ENCODE measurements around the gene GRID2. TPM values are rescaled to one million over a fixed set of nuclear protein-coding genes. Genes with fewer than 3 reads are reported as not detected.

GRID2 gene
- total and polyA plus RNA-seq, 8 donors, result 6.4 TPM; not detected in 7

- Histone ChIP-seq H3K9me3 (no peaks in the 10 kb centered on the region), H3K36me3 (no peaks in the 10 kb centered on the region), H3K4me1 (no peaks in the 10 kb centered on the region), H3K27ac (no peak overlapping the region), H3K27me3 (no peaks in the 10 kb centered on the region), H3K4me3 (no peak overlapping the region)
- no peak for DNase-seq
- TF ChIP-seq POLR2A (IDR thresholded peaks at IDR 0.05) (no peak), CTCF (IDR thresholded peaks at IDR 0.05) (no peak), POLR2AphosphoS5 (IDR thresholded peaks at IDR 0.05) (no peak), EP300 (IDR thresholded peaks at IDR 0.05) (no peak)
- intact Hi-C loops (cut with DNase I; ENCODE audit: low total_unique reads), result no loop called here
- 90 to 98% (median 93%) methylated on average over 1 of the region's 1 CpG for WGBS, 5 donors
Measured at GRCh38 chr4:92872604-92873003, 568.8 kb downstream of the GRID2 start.

GRCh38 chr4:92885632-92886031, 581.9 kb downstream of the GRID2 start:
- DNase-seq, result no peak
- intact Hi-C loops (cut with DNase I; ENCODE audit: low total_unique reads), result no loop called here
- Histone ChIP-seq H3K27ac (no peak overlapping the region), H3K36me3 (no peaks in the 10 kb centered on the region), H3K4me1 (no peaks in the 10 kb centered on the region), H3K9me3 (peaks cover 0 to 5% (median 0%) of the 10 kb centered on the region in 4 donors), H3K4me3 (no peak overlapping the region), H3K27me3 (no peaks in the 10 kb centered on the region)
- TF ChIP-seq CTCF (IDR thresholded peaks at IDR 0.05), result no peak
- no peak for TF ChIP-seq POLR2A (IDR thresholded peaks at IDR 0.05)
- no peak for TF ChIP-seq POLR2AphosphoS5 (IDR thresholded peaks at IDR 0.05)
- WGBS, 5 donors, result 8 to 28% (median 13%) methylated on average over 1 of the region's 1 CpG

- peaks cover 0 to 4% (median 0%) of the 10 kb centered on the region in 4 donors for H3K9me3 ChIP-seq
- 77 to 92% (median 85%) methylated on average over 2 of the region's 2 CpGs for WGBS, 5 donors
- H3K4me3 ChIP-seq, result no peak overlapping the region
- intact Hi-C loops (cut with DNase I; ENCODE audit: low total_unique reads), result no loop called here
- H3K4me1 ChIP-seq, result no peaks in the 10 kb centered on the region
- H3K36me3 ChIP-seq, result no peaks in the 10 kb centered on the region
- TF ChIP-seq POLR2AphosphoS5 (IDR thresholded peaks at IDR 0.05) (no peak), EP300 (IDR thresholded peaks at IDR 0.05) (no peak), CTCF (IDR thresholded peaks at IDR 0.05) (no peak), POLR2A (IDR thresholded peaks at IDR 0.05) (no peak)
- H3K27ac ChIP-seq, result no peak overlapping the region
- DNase-seq, result no peak
- no peaks in the 10 kb centered on the region for H3K27me3 ChIP-seq
Measured at GRCh38 chr4:92952426-92952825, 648.7 kb downstream of the GRID2 start.

GRCh38 chr4:92952897-92953296, 649.1 kb downstream of the GRID2 start:
- 74 to 82% (median 81%) methylated on average over 3 of the region's 3 CpGs for WGBS, 5 donors
- intact Hi-C loops (cut with DNase I; ENCODE audit: low total_unique reads), result no loop called here
- no peaks in the 10 kb centered on the region for H3K4me1 ChIP-seq

More at GRCh38 chr4:92952897-92953296, 649.1 kb downstream of the GRID2 start:
- DNase-seq, result no peak
- TF ChIP-seq POLR2AphosphoS5 (IDR thresholded peaks at IDR 0.05) (no peak), POLR2A (IDR thresholded peaks at IDR 0.05) (no peak), CTCF (IDR thresholded peaks at IDR 0.05) (no peak), EP300 (IDR thresholded peaks at IDR 0.05) (no peak)
- Histone ChIP-seq H3K36me3 (no peaks in the 10 kb centered on the region), H3K9me3 (peaks cover 0 to 4% (median 0%) of the 10 kb centered on the region in 4 donors), H3K4me3 (no peak overlapping the region), H3K27ac (no peak overlapping the region), H3K27me3 (no peaks in the 10 kb centered on the region)

All from stomach (tissue), 9 donors.